Uterus (tissue), 4 donors: ENCODE results near the gene LPCAT1. TPM values are rescaled to one million over a fixed set of nuclear protein-coding genes. Genes with fewer than 3 reads are reported as not detected.

Experiments
- DNase-seq, 2 donors: peaks; one replicate each; pipeline ENCODE4 v3.0.0-alpha.2; 2019 to 2020
- H3K27ac ChIP-seq, 2 donors: fragments of 200-600 bp; sonication (generic); 1 replicate in 1 of 2; 2 replicates in 1 of 2; pipeline ENCODE4 v1.5.1; 2016 to 2018
- H3K27me3 ChIP-seq, 2 donors: fragments of 200-600 bp; sonication (generic); one replicate each; pipeline ENCODE4 v1.5.1; 2018 to 2019; ENCODE audit warnings: control low read depth in 1 of 2
- H3K36me3 ChIP-seq, 2 donors: fragments of 200-600 bp; sonication (generic); one replicate each; pipeline ENCODE4 v1.5.1; 2019; ENCODE audit warnings: control low read depth in 1 of 2
- H3K4me1 ChIP-seq, 2 donors: fragments of 200-600 bp; sonication (generic); one replicate each; pipeline ENCODE4 v1.5.1; 2018 to 2019; ENCODE audit warnings: control low read depth in 1 of 2
- H3K4me3 ChIP-seq, 2 donors: fragments of 200-600 bp; sonication (generic); 1 replicate in 1 of 2; 2 replicates in 1 of 2; pipeline ENCODE4 v1.5.1; 2018 to 2019; ENCODE audit warnings: mild to moderate bottlenecking in 1 of 2
- H3K9me3 ChIP-seq, 2 donors: fragments of 200-600 bp; sonication (generic); one replicate each; pipeline ENCODE4 v1.5.1; 2019; ENCODE audit warnings: control low read depth in 1 of 2
- CTCF ChIP-seq, 4 experiments: fragments of 200-600 bp in 2 of 4; fragments of 450-650 bp in 2 of 4; sonication (generic) in 2 of 4; IDR thresholded peaks; one replicate each; pipeline ENCODE4 v1.5.1; 2016 to 2019; ENCODE audit warnings: antibody characterized with exemption in 4 of 4, mild to moderate bottlenecking in 2 of 4, moderate library complexity in 1 of 4
- POLR2A ChIP-seq, 2 donors: fragments of 450-650 bp; IDR thresholded peaks; one replicate each; pipeline ENCODE4 v1.6.1; 2016; ENCODE audit warnings: antibody characterized with exemption in 2 of 2, mild to moderate bottlenecking in 1 of 2, moderate library complexity in 1 of 2
- intact Hi-C: fragments of 100-400 bp; cut with DNase I; formaldehyde crosslinking; loops from one replicate; pipeline ENCODE4 v1.15.1; 2023; ENCODE audit warnings: low total_unique reads
- total RNA-seq, 4 donors: library from RNA; depleted of rRNA in 3 of 4; stranded (reverse); fragments of >200 nt in 3 of 4; gene quantifications; one replicate each; pipeline versions ENCODE4 v1.1.0 to v1.2.4, GENCODE V29; 2014 to 2023
- donor health status: DM: yes; HTN: yes; CAD: no.

LPCAT1 gene
- total RNA-seq, 4 donors from 2014 or later = 21.5 to 51.0 (median 40.0) TPM

DNA sequence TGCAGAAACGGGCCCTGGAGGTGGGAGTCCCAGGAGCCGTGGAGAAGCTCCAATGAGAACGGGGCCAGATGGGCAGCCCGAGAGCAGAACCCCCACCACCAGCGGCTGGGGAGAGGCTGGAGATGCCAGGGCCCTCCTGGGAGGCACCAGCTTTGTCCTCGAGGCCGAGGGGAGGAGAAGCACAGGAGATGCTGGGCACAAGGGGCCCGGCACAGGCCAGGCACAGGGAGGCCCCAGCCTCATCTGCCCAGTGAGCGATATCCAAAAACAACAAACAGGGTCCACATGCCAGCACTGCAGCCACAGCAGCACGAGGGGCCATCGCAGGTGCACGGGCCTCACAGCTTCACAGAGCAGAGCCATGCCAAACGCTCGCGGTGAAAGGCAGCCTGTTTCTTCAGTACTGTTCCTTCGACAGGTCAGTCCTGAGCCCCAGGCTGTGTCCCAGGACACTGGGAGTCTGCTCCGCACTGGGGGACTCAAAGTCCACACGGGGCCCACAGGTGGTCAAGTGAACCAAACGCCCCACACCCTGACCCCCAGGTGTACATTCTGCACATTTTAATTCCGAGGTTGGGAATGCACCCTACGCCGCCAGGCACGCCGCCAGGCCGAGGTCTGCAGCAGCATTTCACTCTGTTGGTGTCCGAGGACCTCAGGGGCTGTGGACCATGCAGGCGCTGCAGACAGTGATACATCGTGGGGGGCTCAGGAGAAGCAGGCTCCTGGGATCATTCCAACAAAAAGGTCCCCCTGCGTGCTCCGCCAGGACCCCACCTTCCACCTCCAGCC is 9.5 kb downstream of the LPCAT1 start:
- no peak overlapping the region for H3K4me3 ChIP-seq
- H3K27me3 ChIP-seq = no peaks in the 10 kb centered on the region
- no peak overlapping the region for H3K27ac ChIP-seq
- H3K9me3 ChIP-seq = no peaks in the 10 kb centered on the region
- DNase-seq = peak; percentile 10
- H3K36me3 ChIP-seq = no peaks in the 10 kb centered on the region
- H3K4me1 ChIP-seq = peaks cover 0 to 4% of the 10 kb centered on the region in 2 donors
- TF ChIP-seq CTCF (IDR thresholded peaks at IDR 0.05) (no peak), POLR2A (IDR thresholded peaks at IDR 0.05) (no peak)
- intact Hi-C loops = no loop called here

GRCh38 chr5:1513326-1514026 is 10.3 kb downstream of the LPCAT1 start:
- Histone ChIP-seq H3K36me3 (no peaks in the 10 kb centered on the region), H3K4me1 (peaks cover 0 to 4% of the 10 kb centered on the region in 2 donors), H3K27ac (no peak overlapping the region), H3K9me3 (no peaks in the 10 kb centered on the region), H3K27me3 (no peaks in the 10 kb centered on the region), H3K4me3 (no peak overlapping the region)
- intact Hi-C loops = no loop called here
- DNase-seq = peak; percentile 5 to 6
- TF ChIP-seq CTCF (IDR thresholded peaks at IDR 0.05) (no peak), POLR2A (IDR thresholded peaks at IDR 0.05) (no peak)

- intact Hi-C loops = no loop called here
- DNase-seq = peak; percentile 8 to 11
- Histone ChIP-seq H3K36me3 (no peaks in the 10 kb centered on the region), H3K4me3 (no peak overlapping the region), H3K9me3 (no peaks in the 10 kb centered on the region), H3K4me1 (peaks cover 0 to 4% of the 10 kb centered on the region in 2 donors), H3K27ac (no peak overlapping the region), H3K27me3 (no peaks in the 10 kb centered on the region)
- no peak for TF ChIP-seq CTCF (IDR thresholded peaks at IDR 0.05)
- TF ChIP-seq POLR2A (IDR thresholded peaks at IDR 0.05) = no peak
Observed at GRCh38 chr5:1512541-1513291, 11.0 kb downstream of the LPCAT1 start.

DNA sequence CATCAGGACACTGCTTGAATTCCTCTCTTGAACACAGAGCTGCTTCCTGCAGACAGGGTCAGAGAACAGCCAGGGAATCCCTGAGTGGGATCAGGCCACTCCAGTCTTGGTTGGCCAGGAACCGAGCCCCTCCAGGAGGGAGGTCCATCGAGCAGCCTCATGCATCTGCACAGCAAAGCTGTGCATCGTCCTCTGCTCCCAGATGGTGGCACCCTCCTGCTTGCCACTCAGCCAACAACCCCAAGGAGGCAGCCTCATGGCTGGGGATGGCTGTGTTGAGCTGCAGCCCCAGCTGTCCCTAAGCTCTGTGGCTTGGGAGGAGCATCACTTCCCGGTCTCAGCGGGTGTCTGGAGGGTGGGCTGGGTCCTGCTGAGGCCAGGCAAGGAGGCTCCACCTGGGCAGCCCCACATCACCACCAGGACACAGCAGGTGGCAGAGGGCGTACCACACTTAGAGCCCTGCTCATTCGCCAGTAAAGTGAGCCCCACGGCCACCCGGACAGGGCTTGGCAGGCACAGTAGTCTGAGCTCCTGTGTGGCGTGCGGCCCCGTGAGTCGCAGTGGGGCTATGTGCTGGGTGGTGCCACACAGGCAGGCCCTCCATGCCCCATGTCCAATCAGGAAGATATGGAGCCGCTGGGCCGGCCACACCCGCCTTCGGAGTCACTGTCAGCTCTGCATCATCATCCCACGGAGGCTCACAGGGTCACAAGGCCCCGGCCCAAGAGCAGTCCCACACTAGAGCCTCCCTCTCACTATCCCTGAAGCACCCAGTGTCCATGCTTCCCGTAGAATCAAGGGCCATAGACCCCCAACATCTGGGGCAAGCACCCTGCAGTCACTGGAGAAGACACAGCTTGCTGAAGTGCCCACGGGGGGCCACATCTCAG is 11.9 kb downstream of the LPCAT1 start:
- Histone ChIP-seq H3K27me3 (no peaks in the 10 kb centered on the region), H3K9me3 (no peaks in the 10 kb centered on the region), H3K4me3 (no peak overlapping the region), H3K36me3 (no peaks in the 10 kb centered on the region), H3K27ac (no peak overlapping the region), H3K4me1 (peaks cover 0 to 4% of the 10 kb centered on the region in 2 donors)
- DNase-seq = peak; percentile 8 to 11
- TF ChIP-seq POLR2A (IDR thresholded peaks at IDR 0.05) = no peak
- no peak for TF ChIP-seq CTCF (IDR thresholded peaks at IDR 0.05)
- intact Hi-C loops = no loop called here
